ENCODE measurements around the gene CHTOP. TPM values are rescaled to one million over a fixed set of nuclear protein-coding genes. Genes with fewer than 3 reads are reported as not detected.
A peak's percentile ranks its signal among the peaks of the same experiment; 100 is the strongest.
"Not testable (repeated sequence)": the region's sequence is repeated elsewhere in the genome, so short reads cannot be mapped to it uniquely, and the experiment has no call there.

Gene CHTOP
- total RNA-seq, 1 experiment from 2014 or later, result 50.8 TPM

DNA sequence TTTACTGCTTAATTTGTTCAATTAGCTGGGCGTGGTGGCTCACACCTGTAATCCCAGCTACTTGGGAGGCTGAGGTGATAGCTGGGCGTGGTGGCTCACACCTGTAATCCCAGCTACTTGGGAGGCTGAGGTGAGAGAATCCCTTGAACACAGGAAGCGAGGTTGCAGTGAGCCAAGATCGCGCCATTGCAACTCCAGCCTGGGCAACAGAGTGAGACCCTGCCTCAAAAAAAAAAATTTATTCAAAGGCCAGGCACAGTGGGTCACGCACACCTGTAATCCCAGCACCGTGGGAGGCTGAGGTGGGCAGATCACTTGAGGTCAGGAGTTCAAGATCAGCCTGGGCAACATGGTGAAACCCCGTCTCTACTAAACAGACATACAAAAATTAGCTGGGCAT, 34.8 kb downstream of the CHTOP start:
- H3K27ac ChIP-seq; H3K9me3 ChIP-seq (replicated peaks); H3K4me1 ChIP-seq (replicated peaks); DNase-seq (ENCODE audit: low read depth in 1 of 2, low spot score in 2 of 2); H3K4me3 ChIP-seq; H3K27me3 ChIP-seq (replicated peaks): not testable (repeated sequence)
- H3K36me3 ChIP-seq, result peaks cover 70% of the 10 kb centered on the region

DNA sequence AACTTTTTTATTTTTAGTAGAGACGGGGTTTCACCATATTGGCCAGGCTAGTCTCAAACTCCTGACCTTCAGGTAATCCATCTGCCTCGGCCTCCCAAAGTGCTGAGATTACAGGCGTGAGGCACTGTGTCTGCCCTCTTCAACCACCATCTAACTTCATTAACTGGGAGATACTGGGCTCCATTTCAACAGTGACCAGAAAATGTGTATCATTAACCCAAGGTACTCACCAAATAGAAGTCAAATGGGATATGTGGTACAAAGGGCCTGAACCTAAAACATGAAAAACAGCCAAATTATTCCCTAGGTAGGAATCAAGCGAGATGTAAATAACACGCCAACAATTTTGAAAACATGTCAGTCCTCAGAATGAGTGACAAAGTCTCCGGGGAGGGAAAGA, 35.7 kb downstream of the CHTOP start:
- Histone ChIP-seq H3K4me3 (peak overlapping the region; percentile 54), H3K9me3 (replicated peaks) (no peaks in the 10 kb centered on the region), H3K27ac (no peak overlapping the region), H3K36me3 (peaks cover 61% of the 10 kb centered on the region), H3K27me3 (replicated peaks) (no peaks in the 10 kb centered on the region), H3K4me1 (replicated peaks) (peaks cover 6% of the 10 kb centered on the region)
- no peak for DNase-seq (ENCODE audit: low read depth in 1 of 2, low spot score in 2 of 2)

DNA sequence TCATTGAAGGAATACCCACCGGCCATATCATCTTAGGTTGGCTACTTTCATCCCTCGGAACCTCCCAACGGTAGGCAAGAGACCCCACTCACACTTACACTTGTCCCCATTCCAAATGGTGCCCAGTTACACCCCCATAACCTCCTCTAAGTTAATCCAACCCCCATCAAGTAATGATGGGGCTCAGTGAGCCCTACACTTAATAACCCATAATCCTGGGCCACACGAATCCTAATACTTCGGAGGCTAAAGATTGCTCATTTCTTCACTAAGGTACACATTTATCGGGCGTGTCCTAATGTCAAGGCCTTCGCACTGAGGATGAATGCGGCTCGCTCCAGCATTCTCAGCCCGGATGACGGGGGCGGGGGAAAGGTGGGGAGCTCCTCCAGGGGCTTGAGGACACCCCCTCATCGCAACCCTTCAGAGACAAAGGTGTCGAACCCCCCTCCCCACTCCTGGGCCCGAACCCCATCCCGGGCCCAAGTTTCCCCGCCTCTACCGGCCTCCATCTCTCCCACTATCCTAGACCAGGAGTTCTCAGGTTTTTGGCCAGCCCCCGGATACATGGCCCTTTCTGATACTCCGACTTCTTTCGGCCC, 36.5 kb downstream of the CHTOP start:
- no peak for DNase-seq (ENCODE audit: low read depth in 1 of 2, low spot score in 2 of 2)
- H3K27ac ChIP-seq, result peak overlapping the region; percentile 80
- H3K9me3 ChIP-seq (replicated peaks), result no peaks in the 10 kb centered on the region
- H3K36me3 ChIP-seq, result peaks cover 53% of the 10 kb centered on the region
- peaks cover 6% of the 10 kb centered on the region for H3K4me1 ChIP-seq (replicated peaks)
- peak overlapping the region; percentile 54 for H3K4me3 ChIP-seq
- H3K27me3 ChIP-seq (replicated peaks), result no peaks in the 10 kb centered on the region

DNA sequence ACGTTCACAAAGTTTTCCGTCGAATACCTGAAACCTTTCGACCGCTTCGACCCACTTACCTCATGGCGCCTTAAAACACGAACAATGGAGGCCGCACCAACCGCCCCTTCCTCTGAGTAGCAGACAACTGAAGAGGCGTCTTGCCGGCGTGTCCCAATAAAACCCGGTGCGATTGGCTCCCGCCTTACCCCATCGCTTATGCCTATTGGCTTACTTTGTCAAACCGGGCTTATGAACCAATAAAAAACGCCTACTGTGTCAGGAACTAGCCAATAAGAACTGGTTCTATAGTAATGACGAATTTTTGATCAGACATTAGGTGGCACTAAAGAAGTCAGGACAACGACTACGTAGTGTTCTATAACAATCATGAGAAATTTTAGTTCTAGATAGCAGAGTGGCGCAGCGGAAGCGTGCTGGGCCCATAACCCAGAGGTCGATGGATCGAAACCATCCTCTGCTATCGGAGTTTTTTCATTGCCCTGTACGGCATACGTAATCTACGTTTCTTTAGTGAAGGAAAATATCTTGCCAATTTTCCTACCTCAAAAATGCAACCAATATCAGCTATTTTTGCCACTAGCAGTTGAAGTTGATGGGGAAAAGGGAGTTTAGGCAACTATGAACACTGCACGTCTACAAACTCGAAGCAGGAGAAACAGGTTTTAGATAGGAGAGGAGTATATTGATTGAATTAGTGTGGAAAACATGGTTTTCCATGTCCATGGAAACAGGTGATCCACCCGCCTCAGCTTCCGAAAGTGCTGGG, 37.2 kb downstream of the CHTOP start, which contains the start of gene ILF2:
Gene ILF2, minus strand, starts transcription at position 135 of the 769 bp plus-strand sequence. Its CDS starts 71 bp downstream, at position 64.
- H3K27me3 ChIP-seq (replicated peaks), result no peaks in the 10 kb centered on the region
- peaks cover 6% of the 10 kb centered on the region for H3K4me1 ChIP-seq (replicated peaks)
- H3K9me3 ChIP-seq (replicated peaks), result no peaks in the 10 kb centered on the region
- H3K27ac ChIP-seq, result peak within 1 kb of the TSS; percentile 80
- DNase-seq (ENCODE audit: low read depth in 1 of 2, low spot score in 2 of 2), result peak; percentile 98 to 100
- peak within 1 kb of the TSS; percentile 54 for H3K4me3 ChIP-seq
- peaks cover 47% of the 10 kb centered on the region for H3K36me3 ChIP-seq

DNA sequence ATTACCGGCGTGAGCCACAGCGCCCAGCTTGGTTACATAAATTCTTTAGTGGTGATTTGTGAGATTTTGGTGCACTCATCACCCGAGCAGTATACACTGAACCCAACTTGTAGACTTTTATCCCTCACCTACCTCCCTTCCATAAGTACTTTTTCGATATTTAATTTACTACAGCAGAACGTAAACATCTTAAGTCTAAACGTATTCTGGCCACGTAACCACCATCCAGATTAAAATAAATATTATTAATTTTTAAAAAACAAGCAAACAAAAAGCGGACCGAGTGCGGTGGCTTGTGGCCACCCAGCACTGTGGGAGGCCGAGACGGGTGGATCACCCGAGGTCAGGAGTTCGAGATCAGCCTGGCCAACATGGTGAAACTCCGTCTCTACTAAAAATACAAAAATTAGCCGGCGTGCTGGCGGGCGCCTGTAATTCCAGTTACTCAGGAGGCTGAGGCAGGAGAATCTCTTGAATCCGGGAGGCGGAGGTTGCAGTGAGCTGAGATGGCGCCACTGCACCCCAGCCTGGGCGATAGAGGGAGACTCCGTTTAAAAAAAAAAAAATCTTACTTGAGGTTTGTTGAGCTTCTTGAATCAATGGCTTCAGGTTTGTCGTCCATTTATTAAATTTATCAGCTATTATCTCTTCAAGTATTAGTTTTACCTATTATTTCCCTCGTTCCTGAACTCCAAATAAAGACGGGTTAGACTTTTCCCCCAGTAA, 37.9 kb downstream of the CHTOP start:
- not testable (repeated sequence) for H3K4me1 ChIP-seq (replicated peaks); H3K27me3 ChIP-seq (replicated peaks); H3K9me3 ChIP-seq (replicated peaks)
- peak; percentile 42 to 71 for DNase-seq (ENCODE audit: low read depth in 1 of 2, low spot score in 2 of 2)
- Histone ChIP-seq H3K36me3 (peaks cover 39% of the 10 kb centered on the region), H3K27ac (peak overlapping the region; percentile 4), H3K4me3 (peak overlapping the region; percentile 33)

DNA sequence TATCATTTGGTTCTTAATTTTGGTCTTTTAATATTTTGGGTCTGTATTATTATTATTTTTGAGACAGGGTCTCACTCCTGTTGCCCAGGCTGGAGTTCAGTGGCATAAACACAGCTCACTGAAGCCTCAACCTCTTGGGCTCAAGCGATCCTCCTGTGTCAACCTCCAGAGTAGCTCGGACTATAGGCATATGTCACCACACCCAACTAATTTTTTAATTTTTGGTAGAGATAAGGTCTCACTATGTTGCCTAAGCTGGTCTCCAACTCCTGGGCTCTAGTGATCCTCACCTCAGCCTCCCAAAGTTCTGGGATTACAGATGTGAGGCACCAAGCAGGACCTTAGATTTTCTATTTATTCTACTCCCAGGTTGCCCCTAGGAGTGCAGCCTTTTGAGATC, 39.6 kb downstream of the CHTOP start:
- H3K4me1 ChIP-seq (replicated peaks), result peaks cover 11% of the 10 kb centered on the region
- no peak overlapping the region for H3K27ac ChIP-seq
- no peak overlapping the region for H3K4me3 ChIP-seq
- no peaks in the 10 kb centered on the region for H3K9me3 ChIP-seq (replicated peaks)
- peaks cover 22% of the 10 kb centered on the region for H3K36me3 ChIP-seq
- no peak for DNase-seq (ENCODE audit: low read depth in 1 of 2, low spot score in 2 of 2)
- H3K27me3 ChIP-seq (replicated peaks), result peaks cover 8% of the 10 kb centered on the region

DNA sequence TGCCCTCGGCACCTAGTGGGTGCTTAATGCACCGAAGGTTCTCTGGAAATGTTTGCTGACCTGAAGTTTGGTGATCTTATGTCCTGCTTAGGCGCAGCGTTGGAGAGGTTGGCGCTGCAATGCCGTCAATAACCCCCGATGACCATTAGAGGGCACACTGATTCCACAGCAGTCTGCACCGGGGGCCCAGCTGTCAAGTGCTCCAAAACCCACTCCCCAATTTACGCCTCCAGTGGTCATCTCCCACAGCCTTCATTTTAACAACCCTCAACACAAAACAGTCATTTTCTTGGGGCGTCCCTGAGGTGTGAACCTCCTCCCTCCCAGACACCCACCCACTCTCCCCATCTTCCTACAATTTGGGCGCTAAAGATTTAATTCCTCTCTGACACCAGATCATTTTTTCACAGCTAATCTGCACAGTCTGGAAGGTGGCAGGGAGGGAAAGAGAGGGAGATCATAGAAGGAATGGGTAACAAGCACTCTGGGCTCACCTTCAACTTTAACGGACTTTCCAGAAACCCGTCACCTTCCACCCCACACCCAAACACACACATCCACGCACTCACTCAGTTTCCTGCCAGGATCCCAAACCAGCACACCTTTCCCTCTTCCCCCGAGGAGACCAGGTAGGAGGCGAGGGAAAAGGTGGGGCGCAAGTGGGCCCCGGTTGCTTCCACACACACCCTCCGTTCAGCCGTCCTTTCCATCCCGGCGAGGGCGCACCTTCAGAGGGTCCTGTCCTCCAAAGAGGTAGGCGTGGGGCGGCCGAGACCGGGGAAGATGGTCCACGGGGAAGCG, 44.1 kb downstream of the CHTOP start:
- Histone ChIP-seq H3K9me3 (replicated peaks) (peaks cover 4% of the 10 kb centered on the region; the same call in 1 of the 2 replicates), H3K4me3 (peak overlapping the region; percentile 25; the same call in 1 of the 2 replicates), H3K36me3 (no peaks in the 10 kb centered on the region), H3K27me3 (replicated peaks) (peaks cover 40% of the 10 kb centered on the region), H3K4me1 (replicated peaks) (peaks cover 18% of the 10 kb centered on the region), H3K27ac (no peak overlapping the region)
- DNase-seq (ENCODE audit: low read depth in 1 of 2, low spot score in 2 of 2), result peak in 1 of 2 experiments; percentile 37

DNA sequence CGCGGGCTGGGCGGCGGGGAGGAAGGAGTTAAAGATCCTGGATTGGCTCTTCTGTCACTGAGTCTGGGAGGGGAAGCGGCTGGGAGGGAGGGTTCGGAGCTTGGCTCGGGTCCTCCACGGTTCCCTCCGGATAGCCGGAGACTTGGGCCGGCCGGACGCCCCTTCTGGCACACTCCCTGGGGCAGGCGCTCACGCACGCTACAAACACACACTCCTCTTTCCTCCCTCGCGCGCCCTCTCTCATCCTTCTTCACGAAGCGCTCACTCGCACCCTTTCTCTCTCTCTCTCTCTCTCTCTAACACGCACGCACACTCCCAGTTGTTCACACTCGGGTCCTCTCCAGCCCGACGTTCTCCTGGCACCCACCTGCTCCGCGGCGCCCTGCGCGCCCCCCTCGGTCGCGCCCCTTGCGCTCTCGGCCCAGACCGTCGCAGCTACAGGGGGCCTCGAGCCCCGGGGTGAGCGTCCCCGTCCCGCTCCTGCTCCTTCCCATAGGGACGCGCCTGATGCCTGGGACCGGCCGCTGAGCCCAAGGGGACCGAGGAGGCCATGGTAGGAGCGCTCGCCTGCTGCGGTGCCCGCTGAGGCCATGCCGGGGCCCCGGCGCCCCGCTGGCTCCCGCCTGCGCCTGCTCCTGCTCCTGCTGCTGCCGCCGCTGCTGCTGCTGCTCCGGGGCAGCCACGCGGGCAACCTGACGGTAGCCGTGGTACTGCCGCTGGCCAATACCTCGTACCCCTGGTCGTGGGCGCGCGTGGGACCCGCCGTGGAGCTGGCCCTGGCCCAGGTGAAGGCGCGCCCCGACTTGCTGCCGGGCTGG, 44.9 kb downstream of the CHTOP start, which contains the start of gene NPR1:
Gene NPR1, plus strand, starts transcription at position 170 of the 818 bp plus-strand sequence. Its CDS starts 421 bp downstream, at position 591.
- H3K4me1 ChIP-seq (replicated peaks), result peaks cover 18% of the 10 kb centered on the region
- H3K4me3 ChIP-seq, result peak within 1 kb of the TSS; percentile 25
- peaks cover 4% of the 10 kb centered on the region; the same call in 1 of the 2 replicates for H3K9me3 ChIP-seq (replicated peaks)
- H3K27me3 ChIP-seq (replicated peaks), result peaks cover 40% of the 10 kb centered on the region
- no peak within 1 kb of the TSS for H3K27ac ChIP-seq
- H3K36me3 ChIP-seq, result no peaks in the 10 kb centered on the region
- peak in 1 of 2 experiments; percentile 33 for DNase-seq (ENCODE audit: low read depth in 1 of 2, low spot score in 2 of 2)

DNA sequence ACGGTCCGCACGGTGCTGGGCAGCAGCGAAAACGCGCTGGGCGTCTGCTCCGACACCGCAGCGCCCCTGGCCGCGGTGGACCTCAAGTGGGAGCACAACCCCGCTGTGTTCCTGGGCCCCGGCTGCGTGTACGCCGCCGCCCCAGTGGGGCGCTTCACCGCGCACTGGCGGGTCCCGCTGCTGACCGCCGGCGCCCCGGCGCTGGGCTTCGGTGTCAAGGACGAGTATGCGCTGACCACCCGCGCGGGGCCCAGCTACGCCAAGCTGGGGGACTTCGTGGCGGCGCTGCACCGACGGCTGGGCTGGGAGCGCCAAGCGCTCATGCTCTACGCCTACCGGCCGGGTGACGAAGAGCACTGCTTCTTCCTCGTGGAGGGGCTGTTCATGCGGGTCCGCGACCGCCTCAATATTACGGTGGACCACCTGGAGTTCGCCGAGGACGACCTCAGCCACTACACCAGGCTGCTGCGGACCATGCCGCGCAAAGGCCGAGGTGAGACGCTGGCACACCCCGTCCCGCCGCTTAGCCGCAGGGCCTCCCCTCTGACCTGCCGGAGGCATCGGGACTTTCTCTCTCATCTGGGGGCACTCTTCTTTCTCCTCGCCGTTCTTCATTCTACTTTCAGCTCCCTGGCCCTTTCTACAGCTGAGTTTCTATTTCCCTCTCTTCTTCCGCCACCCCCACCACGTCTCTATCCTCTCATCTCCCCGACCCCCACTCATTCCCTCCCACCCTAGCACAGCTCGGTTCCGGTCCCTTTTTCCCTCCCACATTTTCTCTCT, 45.7 kb downstream of the CHTOP start:
- Histone ChIP-seq H3K4me1 (replicated peaks) (peaks cover 18% of the 10 kb centered on the region), H3K36me3 (no peaks in the 10 kb centered on the region), H3K27ac (no peak overlapping the region), H3K9me3 (replicated peaks) (peaks cover 4% of the 10 kb centered on the region; the same call in 1 of the 2 replicates), H3K4me3 (peak overlapping the region; percentile 25), H3K27me3 (replicated peaks) (peaks cover 40% of the 10 kb centered on the region)
- peak in 1 of 2 experiments; percentile 18 for DNase-seq (ENCODE audit: low read depth in 1 of 2, low spot score in 2 of 2)

DNA sequence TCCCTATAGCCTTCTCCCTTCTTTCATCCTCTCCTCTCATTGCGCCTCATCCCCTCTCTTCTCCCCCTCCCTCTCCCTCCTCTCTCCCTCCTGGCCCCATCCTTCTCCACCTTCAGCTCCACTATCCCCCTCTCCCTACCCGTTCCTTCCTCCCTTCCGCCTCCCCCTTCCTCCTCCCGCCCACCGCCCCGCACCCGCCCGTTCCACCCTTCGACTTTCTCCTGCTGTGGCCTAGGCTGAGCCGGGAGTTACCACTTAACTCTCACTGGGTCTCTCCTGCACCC, 46.2 kb downstream of the CHTOP start:
- Histone ChIP-seq H3K27me3 (replicated peaks) (peaks cover 40% of the 10 kb centered on the region), H3K27ac (no peak overlapping the region), H3K9me3 (replicated peaks) (peaks cover 4% of the 10 kb centered on the region; the same call in 1 of the 2 replicates), H3K4me1 (replicated peaks) (peaks cover 18% of the 10 kb centered on the region), H3K36me3 (no peaks in the 10 kb centered on the region), H3K4me3 (no peak overlapping the region)
- DNase-seq (ENCODE audit: low read depth in 1 of 2, low spot score in 2 of 2), result no peak

DNA sequence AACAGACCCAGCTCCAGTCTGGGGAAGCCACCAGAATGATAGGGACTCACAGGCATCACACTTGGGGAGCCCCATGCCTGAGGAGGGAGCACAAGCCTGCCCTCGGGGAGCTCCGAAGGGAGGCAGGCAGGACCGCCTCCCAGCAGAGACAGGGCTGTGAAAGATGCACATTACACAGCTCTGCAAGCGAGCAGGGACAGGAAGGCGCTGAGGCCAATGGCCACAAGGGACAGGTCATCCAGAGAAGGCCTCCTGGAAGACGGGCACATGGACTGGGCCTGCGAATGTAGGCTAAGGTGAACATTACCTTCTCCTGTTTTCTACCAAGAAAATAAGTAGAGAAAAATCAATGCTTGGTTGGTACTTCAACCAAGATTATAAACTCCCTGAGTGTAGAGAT, 48.9 kb downstream of the CHTOP start:
- H3K27me3 ChIP-seq (replicated peaks), result peaks cover 44% of the 10 kb centered on the region
- H3K4me3 ChIP-seq, result no peak overlapping the region

DNA sequence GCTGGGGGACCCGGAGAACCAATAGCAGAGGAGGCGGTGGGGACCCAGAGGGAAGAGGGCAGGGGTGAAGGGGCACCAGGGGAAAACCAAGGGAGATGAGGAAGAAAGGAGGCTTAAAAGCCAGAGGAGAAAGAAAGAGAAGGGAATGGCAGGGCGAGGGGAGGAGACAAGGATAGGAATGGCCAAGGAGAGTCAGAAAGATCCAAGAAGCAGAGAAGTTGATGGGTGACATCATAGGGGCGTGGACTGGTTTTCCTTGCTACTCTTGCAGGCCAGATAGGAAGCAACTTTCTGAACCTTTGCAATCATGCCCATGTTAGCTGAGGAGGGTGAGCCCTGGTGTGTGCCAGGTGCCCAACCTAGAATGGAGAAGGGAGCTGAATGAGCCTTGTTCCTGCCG, 50.0 kb downstream of the CHTOP start:
- Histone ChIP-seq H3K9me3 (replicated peaks) (peaks cover 4% of the 10 kb centered on the region; the same call in 1 of the 2 replicates), H3K27ac (no peak overlapping the region), H3K27me3 (replicated peaks) (peaks cover 33% of the 10 kb centered on the region), H3K36me3 (no peaks in the 10 kb centered on the region), H3K4me1 (replicated peaks) (peaks cover 9% of the 10 kb centered on the region), H3K4me3 (no peak overlapping the region)
- DNase-seq (ENCODE audit: low read depth in 1 of 2, low spot score in 2 of 2), result no peak

More for the DNA sequence above, 48.9 kb downstream of the CHTOP start:
- H3K4me1 ChIP-seq (replicated peaks), result peaks cover 18% of the 10 kb centered on the region
- H3K9me3 ChIP-seq (replicated peaks), result peaks cover 4% of the 10 kb centered on the region; the same call in 1 of the 2 replicates
- H3K27ac ChIP-seq, result no peak overlapping the region
- no peak for DNase-seq (ENCODE audit: low read depth in 1 of 2, low spot score in 2 of 2)
- no peaks in the 10 kb centered on the region for H3K36me3 ChIP-seq
